SKM-1 (cell line): ENCODE measurements around the gene GNAT1.
"Not testable (repeated sequence)": the region's sequence is repeated elsewhere in the genome, so short reads cannot be mapped to it uniquely, and the experiment has no call there.

Experiments
- DNase-seq: peaks from one replicate; lab custom pipeline; 2025; ENCODE audit not compliant: unreplicated experiment; lab: John Stamatoyannopoulos, UW

The GNAT1 gene

GRCh38 chr3:50237754-50238548 lies 46.5 kb downstream of the GNAT1 start:
- peak; percentile 62 for DNase-seq

- no peak for DNase-seq
Observed at GRCh38 chr3:50238549-50239026, 47.2 kb downstream of the GNAT1 start.

- DNase-seq: no peak
Observed at GRCh38 chr3:50239649-50240048, 48.2 kb downstream of the GNAT1 start.

GRCh38 chr3:50241163-50241562 lies 49.8 kb downstream of the GNAT1 start:
- no peak for DNase-seq

GRCh38 chr3:50241713-50242380 lies 50.4 kb downstream of the GNAT1 start:
- no peak for DNase-seq

- DNase-seq: no peak
Observed at GRCh38 chr3:50242381-50242770, 51.0 kb downstream of the GNAT1 start.

GRCh38 chr3:50242851-50243542 lies 51.6 kb downstream of the GNAT1 start:
- peak; percentile 98 for DNase-seq

- no peak for DNase-seq
Observed at GRCh38 chr3:50243543-50243895, 52.1 kb downstream of the GNAT1 start.

GRCh38 chr3:50244813-50245212 lies 53.4 kb downstream of the GNAT1 start:
- DNase-seq: not testable (repeated sequence)

GRCh38 chr3:50245251-50245745 lies 53.9 kb downstream of the GNAT1 start:
- no peak for DNase-seq

- DNase-seq: peak; percentile 75
Observed at GRCh38 chr3:50245831-50246516, 54.6 kb downstream of the GNAT1 start.

- DNase-seq: peak; percentile 61
Observed at GRCh38 chr3:50246517-50246954, 55.1 kb downstream of the GNAT1 start.
